Stimulated activated effector memory CD8-positive, alpha-beta T cell treated with anti-CD3 and anti-CD28 coated beads, Interleukin-12 subunit alpha, Interleukin-12 subunit beta, amount 100 ng/mL, for 72 hours (primary cell): ENCODE data around the gene QPRT.
"Not testable (repeated sequence)": the region's sequence is repeated elsewhere in the genome, so short reads cannot be mapped to it uniquely, and the experiment has no call there.

Experiments
- ATAC-seq: fragments of 150-1000 bp; cut with Tn5 transposase; 2 replicates; pipeline ENCODE4 v1.10.0; 2021
- DNase-seq, 2 donors: peaks; one replicate each; pipeline ENCODE4 v3.0.0; 2021 to 2022; ENCODE audit warnings: low spot score in 2 of 2
- H3K27ac Mint-ChIP-seq: one replicate; pipeline ENCODE4 v1.8.0; 2022; ENCODE audit warnings: mild to moderate bottlenecking, mixed read lengths
- H3K36me3 Mint-ChIP-seq: one replicate; pipeline ENCODE4 v1.8.0; 2022; ENCODE audit warnings: mild to moderate bottlenecking, mixed read lengths
- H3K4me1 Mint-ChIP-seq: one replicate; pipeline ENCODE4 v1.8.0; 2022; ENCODE audit warnings: mixed read lengths
- H3K4me3 Mint-ChIP-seq: one replicate; pipeline ENCODE4 v1.8.0; 2022; ENCODE audit warnings: mild to moderate bottlenecking, mixed read lengths
- H3K9me3 Mint-ChIP-seq: one replicate; pipeline ENCODE4 v1.8.0; 2022; ENCODE audit warnings: mixed read lengths

Gene QPRT

GRCh38 chr16:29697391-29697790 is 18.4 kb downstream of the QPRT start:
- DNase-seq (no peak), ATAC-seq (no peak)
- peaks cover 6% of the 10 kb centered on the region for H3K36me3 Mint-ChIP-seq
- peak overlapping the region; percentile 1 for H3K27ac Mint-ChIP-seq
- H3K4me1 Mint-ChIP-seq, result peaks cover 21% of the 10 kb centered on the region
- H3K4me3 Mint-ChIP-seq, result no peak overlapping the region
- H3K9me3 Mint-ChIP-seq, result no peaks in the 10 kb centered on the region

- ATAC-seq, result no peak
- Mint-ChIP-seq H3K4me1 (peaks cover 28% of the 10 kb centered on the region), H3K36me3 (peaks cover 6% of the 10 kb centered on the region), H3K27ac (peak overlapping the region; percentile 1), H3K4me3 (no peak overlapping the region), H3K9me3 (no peaks in the 10 kb centered on the region)
- DNase-seq, result no peak
These were observed 19.1 kb downstream of the QPRT start for GRCh38 chr16:29698042-29698441.

DNA sequence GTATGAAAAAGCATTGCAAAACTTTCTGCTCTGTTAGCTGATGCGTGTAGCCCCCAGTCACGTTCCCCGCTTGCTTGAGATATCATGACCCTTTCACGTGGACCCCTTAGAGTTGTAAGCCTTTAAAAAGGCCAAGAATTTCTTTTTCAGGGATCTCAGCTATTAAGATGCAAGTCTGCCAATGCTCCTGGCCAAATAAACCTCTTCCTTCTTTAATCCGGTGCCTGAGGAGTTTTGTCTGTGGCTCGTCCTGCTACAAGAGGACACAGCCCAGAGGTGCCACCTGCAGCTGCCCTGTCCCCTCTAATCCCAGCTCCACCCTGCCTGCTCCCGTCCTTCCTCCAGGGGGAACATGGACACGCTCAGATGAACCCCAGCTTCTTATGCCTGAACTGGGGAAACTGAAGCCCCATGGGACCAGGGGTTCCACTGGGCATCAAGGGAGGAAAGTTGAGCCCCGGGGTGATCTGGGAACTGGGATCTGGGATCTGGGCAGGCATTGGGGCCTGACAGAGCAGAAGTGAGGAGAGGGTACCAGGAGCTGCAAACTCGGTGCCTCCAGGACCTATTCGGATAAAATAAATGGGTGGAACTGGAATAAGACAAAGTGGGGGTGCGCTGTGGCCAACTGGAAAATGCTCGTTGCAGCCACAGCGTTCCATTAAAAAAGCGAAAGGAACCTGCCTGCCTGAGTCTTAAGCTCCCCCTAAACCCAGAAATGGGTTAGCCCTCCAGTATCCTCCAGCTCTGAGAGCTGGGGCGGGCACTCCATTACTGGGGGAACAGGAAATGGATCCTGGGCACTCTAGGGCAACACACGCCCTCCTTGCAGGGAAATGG is 19.7 kb downstream of the QPRT start:
- Mint-ChIP-seq H3K36me3 (peaks cover 6% of the 10 kb centered on the region), H3K27ac (peak overlapping the region; percentile 1), H3K9me3 (no peaks in the 10 kb centered on the region), H3K4me1 (peaks cover 30% of the 10 kb centered on the region), H3K4me3 (no peak overlapping the region)
- ATAC-seq (no peak), DNase-seq (no peak)

DNA sequence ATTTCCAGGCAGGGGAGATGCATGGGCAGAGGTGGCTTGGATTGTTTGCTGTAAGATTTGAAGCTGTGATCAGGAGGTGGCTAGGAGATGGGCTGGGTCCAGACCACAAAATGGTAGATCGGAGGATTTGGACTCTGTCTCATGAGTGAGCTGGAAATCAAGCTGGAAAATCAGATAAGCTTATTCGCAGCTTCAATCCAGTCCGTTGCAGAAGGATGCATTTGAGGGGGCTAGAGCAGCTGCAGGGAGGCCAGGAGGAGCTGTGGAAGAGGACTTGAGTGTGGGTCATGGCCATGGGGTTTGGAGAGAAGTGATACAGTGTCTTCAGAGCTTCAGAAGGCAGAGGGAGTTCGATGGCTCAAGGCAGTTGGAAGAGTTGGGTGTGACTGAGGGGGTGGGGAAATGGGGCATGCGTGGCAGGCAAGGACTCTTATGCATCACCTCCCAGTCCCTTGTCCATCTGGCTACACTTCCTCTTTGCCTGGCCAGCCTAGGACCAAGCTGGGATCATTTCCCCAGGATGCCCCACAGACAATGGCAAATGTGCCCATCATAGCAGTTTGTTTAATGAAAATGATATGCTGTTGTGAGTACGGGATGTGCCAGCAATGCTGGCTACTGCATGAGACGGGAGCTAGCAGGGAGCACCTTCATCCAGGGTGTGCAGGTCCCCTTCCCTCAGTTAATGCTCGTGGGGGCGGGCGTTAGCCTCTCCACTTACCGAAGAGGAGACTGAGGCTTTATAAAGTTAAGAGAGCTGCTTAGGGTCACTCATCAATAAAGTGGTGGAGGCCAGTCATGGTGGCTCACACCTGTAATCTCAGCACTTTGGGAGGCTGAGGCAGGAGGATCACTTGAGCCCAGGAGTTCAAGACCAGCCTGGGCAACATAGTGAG is 20.6 kb downstream of the QPRT start:
- H3K27ac Mint-ChIP-seq, result peak overlapping the region; percentile 1
- H3K4me3 Mint-ChIP-seq, result no peak overlapping the region
- H3K4me1 Mint-ChIP-seq, result peaks cover 30% of the 10 kb centered on the region
- no peaks in the 10 kb centered on the region for H3K9me3 Mint-ChIP-seq
- DNase-seq (no peak), ATAC-seq (no peak)
- H3K36me3 Mint-ChIP-seq, result peaks cover 6% of the 10 kb centered on the region

GRCh38 chr16:29700253-29700987 is 21.4 kb downstream of the QPRT start:
- ATAC-seq, result peak; percentile 63
- H3K4me1 Mint-ChIP-seq, result peaks cover 30% of the 10 kb centered on the region
- no peaks in the 10 kb centered on the region for H3K9me3 Mint-ChIP-seq
- H3K4me3 Mint-ChIP-seq, result peak overlapping the region; percentile 76
- peaks cover 6% of the 10 kb centered on the region for H3K36me3 Mint-ChIP-seq
- H3K27ac Mint-ChIP-seq, result peak overlapping the region; percentile 99
- peak; percentile 63 to 85 for DNase-seq

- Mint-ChIP-seq H3K9me3 (no peaks in the 10 kb centered on the region), H3K27ac (peak overlapping the region; percentile 99), H3K36me3 (peaks cover 6% of the 10 kb centered on the region), H3K4me1 (peaks cover 30% of the 10 kb centered on the region), H3K4me3 (peak overlapping the region; percentile 76)
- DNase-seq (no peak), ATAC-seq (no peak)
These were observed 22.2 kb downstream of the QPRT start for GRCh38 chr16:29701214-29701555.

GRCh38 chr16:29702269-29702668 is 23.3 kb downstream of the QPRT start:
- H3K36me3 Mint-ChIP-seq, result peaks cover 6% of the 10 kb centered on the region
- H3K4me1 Mint-ChIP-seq, result peaks cover 30% of the 10 kb centered on the region
- H3K9me3 Mint-ChIP-seq, result no peaks in the 10 kb centered on the region
- H3K4me3 Mint-ChIP-seq, result peak overlapping the region; percentile 76
- DNase-seq (no peak), ATAC-seq (peak; percentile 69)
- peak overlapping the region; percentile 99 for H3K27ac Mint-ChIP-seq

GRCh38 chr16:29705030-29705429 is 26.1 kb downstream of the QPRT start:
- peaks cover 35% of the 10 kb centered on the region for H3K4me1 Mint-ChIP-seq
- H3K9me3 Mint-ChIP-seq, result no peaks in the 10 kb centered on the region
- peaks cover 6% of the 10 kb centered on the region for H3K36me3 Mint-ChIP-seq
- no peak overlapping the region for H3K4me3 Mint-ChIP-seq
- DNase-seq (no peak), ATAC-seq (no peak)
- H3K27ac Mint-ChIP-seq, result no peak overlapping the region

- H3K4me1 Mint-ChIP-seq, result peaks cover 27% of the 10 kb centered on the region
- H3K4me3 Mint-ChIP-seq, ATAC-seq, H3K27ac Mint-ChIP-seq, DNase-seq, H3K36me3 Mint-ChIP-seq, H3K9me3 Mint-ChIP-seq: not testable (repeated sequence)
These were observed 28.2 kb downstream of the QPRT start for GRCh38 chr16:29707160-29707559.

GRCh38 chr16:29708917-29709600 is 30.1 kb downstream of the QPRT start:
- DNase-seq, result no peak
- H3K4me1 Mint-ChIP-seq, result peaks cover 16% of the 10 kb centered on the region
- no peaks in the 10 kb centered on the region for H3K36me3 Mint-ChIP-seq
- H3K4me3 Mint-ChIP-seq, result no peak overlapping the region
- no peaks in the 10 kb centered on the region for H3K9me3 Mint-ChIP-seq
- no peak for ATAC-seq
- no peak overlapping the region for H3K27ac Mint-ChIP-seq

- H3K9me3 Mint-ChIP-seq, H3K36me3 Mint-ChIP-seq, ATAC-seq, DNase-seq, H3K4me3 Mint-ChIP-seq, H3K27ac Mint-ChIP-seq: not testable (repeated sequence)
- peaks cover 16% of the 10 kb centered on the region for H3K4me1 Mint-ChIP-seq
These were observed 30.7 kb downstream of the QPRT start for GRCh38 chr16:29709657-29710056.

- no peaks in the 10 kb centered on the region for H3K9me3 Mint-ChIP-seq
- H3K27ac Mint-ChIP-seq, result no peak overlapping the region
- ATAC-seq (peak; percentile 99), DNase-seq (peak in 1 of 2 donors; percentile 61)
- H3K4me1 Mint-ChIP-seq, result peaks cover 16% of the 10 kb centered on the region
- no peaks in the 10 kb centered on the region for H3K36me3 Mint-ChIP-seq
- H3K4me3 Mint-ChIP-seq, result no peak overlapping the region
These were observed 31.5 kb downstream of the QPRT start for GRCh38 chr16:29710227-29711219.

DNA sequence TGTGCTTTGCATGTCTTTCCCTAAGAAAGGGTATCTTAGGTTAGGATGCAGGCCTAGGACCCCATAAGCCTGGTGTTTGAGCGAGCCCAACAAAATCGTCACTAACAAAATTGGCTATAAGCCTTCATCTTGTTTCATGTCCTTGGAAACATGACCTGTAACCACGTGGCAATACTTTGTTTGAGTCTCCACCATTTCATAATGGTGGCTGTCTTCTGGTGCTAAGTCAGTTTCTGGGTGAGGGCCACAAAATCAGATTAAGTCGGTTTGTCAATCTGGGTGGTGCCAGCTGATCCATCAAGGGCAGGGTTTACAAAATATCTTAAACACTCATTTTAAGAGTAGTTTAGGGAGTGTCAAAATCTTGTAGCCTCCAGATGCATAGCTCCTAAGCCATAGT is 33.8 kb downstream of the QPRT start:
- Mint-ChIP-seq H3K9me3 (no peaks in the 10 kb centered on the region), H3K27ac (no peak overlapping the region), H3K4me1 (peaks cover 16% of the 10 kb centered on the region), H3K4me3 (no peak overlapping the region), H3K36me3 (no peaks in the 10 kb centered on the region)
- DNase-seq, result no peak
- ATAC-seq, result no peak

GRCh38 chr16:29714396-29714795 is 35.4 kb downstream of the QPRT start:
- no peaks in the 10 kb centered on the region for H3K36me3 Mint-ChIP-seq
- DNase-seq (no peak), ATAC-seq (no peak)
- H3K9me3 Mint-ChIP-seq, result no peaks in the 10 kb centered on the region
- no peak overlapping the region for H3K4me3 Mint-ChIP-seq
- H3K27ac Mint-ChIP-seq, result no peak overlapping the region
- peaks cover 20% of the 10 kb centered on the region for H3K4me1 Mint-ChIP-seq
